ENCODE data around the gene HOXA1.

GRCh38 chr7:27123477-27124053 is 27.8 kb upstream of the HOXA1 start:
- TF ChIP-seq CTCF (conservative IDR thresholded peaks at IDR 0.05; ENCODE audit: low read depth, low read length), result no peak
- no peak for TF ChIP-seq EZH2phosphoT487 (IDR thresholded peaks at IDR 0.05; ENCODE audit: borderline replicate concordance, low read length)
- no peak for TF ChIP-seq EZH2 (IDR thresholded peaks at IDR 0.05; ENCODE audit: low read length, unreplicated experiment)

All from PC-3 (cell line).